ENCODE measurements around the gene DPP7.

The DPP7 gene

GRCh38 chr9:137110911-137111787, 3.4 kb downstream of the DPP7 start:
- DNase-seq: no peak

GRCh38 chr9:137110147-137110910, 4.2 kb downstream of the DPP7 start:
- no peak for DNase-seq

DNA sequence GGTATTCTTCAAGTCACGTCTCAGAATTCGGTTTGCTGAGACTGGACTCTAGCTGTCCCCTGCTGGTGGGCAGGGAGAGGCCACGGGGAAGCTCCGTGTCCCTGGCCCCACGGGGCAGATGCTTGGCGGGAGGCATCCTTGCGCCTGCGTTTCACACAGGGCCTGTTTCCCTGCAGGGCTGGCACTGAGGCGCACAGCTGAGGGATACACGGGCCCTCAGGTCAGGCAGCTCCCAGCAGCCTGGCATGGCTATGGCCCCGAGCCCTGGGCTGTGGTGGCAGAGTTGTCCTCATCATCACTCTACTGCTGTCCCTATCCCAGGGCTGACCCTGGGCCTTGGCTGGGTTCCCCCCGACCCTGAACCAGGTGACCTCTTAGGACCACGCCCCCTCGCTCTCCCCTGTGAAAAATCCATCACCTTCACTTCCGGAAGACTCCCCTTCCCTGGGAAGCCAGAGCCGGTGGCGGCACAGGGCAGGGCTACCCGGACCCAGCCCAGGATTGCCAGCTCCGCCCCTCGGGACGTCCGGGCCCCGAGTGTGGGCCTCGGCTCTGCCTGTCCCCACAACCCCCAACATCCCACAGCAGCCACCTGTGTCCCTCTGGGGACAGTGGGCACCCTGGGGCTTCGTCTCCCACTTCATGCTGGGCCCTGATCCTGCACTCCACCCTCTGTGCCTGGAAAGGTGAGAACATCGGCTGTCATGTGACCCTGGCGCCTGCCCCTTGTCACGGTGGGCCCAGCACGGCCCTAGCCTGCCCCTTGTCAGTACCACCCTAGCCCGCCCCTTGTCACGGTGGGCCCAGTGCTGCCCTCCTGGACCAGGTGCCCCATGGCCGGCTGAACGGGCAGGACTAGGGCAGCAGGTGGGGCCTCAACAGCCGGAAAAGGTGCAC, 5.0 kb downstream of the DPP7 start:
- no peak for DNase-seq

- DNase-seq: no peak
These were observed 5.8 kb downstream of the DPP7 start for GRCh38 chr9:137108608-137109249.

- DNase-seq: no peak
These were observed 6.6 kb downstream of the DPP7 start for GRCh38 chr9:137107982-137108381.

DNA sequence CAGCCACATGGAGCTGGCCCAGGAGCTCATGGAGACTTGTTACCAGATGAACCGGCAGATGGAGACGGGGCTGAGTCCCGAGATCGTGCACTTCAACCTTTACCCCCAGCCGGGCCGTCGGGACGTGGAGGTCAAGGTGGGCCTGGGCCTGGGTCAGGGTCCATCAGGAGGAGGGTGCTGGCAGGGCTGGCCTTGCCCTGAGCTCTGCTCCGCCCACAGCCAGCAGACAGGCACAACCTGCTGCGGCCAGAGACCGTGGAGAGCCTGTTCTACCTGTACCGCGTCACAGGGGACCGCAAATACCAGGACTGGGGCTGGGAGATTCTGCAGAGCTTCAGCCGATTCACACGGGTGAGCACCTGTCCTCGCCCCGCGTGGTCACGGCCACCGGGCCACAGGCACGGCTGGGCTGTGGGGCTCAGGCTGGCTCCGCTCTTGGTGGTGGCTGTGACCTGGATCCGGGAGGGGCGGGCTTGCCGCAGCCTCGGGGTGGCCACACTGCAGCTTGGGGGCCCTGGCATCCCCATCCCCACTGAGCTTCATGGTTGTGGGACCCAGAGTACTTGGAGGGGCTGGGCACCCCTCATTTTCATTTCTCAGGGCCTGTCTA, 7.1 kb downstream of the DPP7 start:
- DNase-seq: no peak

- no peak for DNase-seq
These were observed 7.8 kb downstream of the DPP7 start for GRCh38 chr9:137106662-137107250.

GRCh38 chr9:137105814-137106661, 8.5 kb downstream of the DPP7 start:
- DNase-seq: no peak

DNA sequence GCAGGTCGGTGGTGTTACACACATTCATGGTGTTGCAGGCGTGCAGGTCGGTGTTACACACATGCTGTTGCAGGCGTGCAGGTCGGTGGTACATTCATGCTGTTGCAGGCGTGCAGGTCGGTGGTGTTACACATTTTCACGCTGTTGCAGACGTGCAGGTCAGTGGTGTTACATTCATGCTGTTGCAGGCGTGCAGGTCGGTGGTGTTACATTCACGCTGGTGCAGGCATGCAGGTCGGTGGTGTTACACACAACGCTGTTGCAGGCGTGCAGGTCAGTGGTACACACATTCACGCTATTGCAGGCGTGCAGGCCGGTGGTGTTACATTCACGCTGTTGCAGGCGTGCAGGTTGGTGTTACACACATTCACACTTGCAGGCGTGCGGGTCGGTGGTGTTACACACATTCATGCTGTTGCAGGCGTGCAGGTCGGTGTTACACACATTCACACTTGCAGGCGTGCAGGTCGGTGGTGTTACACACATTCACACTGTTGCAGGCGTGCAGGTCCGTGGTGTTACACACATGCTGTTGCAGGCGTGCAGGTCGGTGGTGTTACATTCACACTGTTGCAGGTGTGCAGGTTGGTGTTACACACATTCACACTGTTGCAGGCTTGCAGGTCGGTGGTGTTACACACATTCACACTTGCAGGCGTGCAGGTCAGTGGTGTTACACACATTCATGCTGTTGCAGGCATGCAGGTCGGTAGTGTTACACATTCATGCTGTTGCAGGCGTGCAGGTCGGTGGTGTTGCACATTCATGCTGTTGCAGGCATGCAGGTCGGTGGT, 11.1 kb downstream of the DPP7 start:
- no peak for DNase-seq

GRCh38 chr9:137099231-137099630, 15.3 kb downstream of the DPP7 start:
- no peak for DNase-seq

DNA sequence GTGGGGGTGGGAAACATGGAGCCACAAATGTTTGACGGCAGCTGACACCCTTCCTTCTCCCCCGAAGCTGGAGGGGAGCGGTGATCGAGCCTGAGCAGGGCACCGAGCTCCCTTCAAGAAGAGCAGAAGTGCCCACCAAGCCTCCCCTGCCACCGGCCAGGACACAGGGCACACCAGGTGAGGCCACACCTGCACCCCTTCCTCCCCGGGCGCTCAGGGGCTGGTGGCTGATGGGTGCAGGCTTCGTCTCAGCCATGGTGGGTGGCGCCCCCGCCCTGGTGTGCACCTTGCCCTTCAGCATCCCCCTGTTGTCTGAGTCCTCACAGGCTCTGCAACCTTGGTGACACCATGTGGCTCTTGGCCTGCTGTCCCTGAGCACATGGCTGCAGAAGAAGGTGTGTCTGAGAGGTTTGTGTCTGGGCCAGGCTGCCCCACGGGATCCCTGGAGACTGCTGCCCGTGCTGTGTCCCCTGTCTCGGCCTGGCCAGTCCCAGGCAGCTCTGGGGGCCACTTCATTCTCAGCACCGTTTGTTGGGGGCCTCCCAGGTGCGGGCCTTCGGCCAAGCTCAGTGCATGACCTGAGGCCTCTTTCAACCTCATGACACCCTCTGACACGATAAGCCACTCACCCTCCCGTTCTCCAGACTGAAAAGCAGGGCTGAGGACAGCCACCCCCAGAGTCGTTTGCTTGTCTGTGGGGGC, 16.6 kb downstream of the DPP7 start:
- no peak for DNase-seq

DNA sequence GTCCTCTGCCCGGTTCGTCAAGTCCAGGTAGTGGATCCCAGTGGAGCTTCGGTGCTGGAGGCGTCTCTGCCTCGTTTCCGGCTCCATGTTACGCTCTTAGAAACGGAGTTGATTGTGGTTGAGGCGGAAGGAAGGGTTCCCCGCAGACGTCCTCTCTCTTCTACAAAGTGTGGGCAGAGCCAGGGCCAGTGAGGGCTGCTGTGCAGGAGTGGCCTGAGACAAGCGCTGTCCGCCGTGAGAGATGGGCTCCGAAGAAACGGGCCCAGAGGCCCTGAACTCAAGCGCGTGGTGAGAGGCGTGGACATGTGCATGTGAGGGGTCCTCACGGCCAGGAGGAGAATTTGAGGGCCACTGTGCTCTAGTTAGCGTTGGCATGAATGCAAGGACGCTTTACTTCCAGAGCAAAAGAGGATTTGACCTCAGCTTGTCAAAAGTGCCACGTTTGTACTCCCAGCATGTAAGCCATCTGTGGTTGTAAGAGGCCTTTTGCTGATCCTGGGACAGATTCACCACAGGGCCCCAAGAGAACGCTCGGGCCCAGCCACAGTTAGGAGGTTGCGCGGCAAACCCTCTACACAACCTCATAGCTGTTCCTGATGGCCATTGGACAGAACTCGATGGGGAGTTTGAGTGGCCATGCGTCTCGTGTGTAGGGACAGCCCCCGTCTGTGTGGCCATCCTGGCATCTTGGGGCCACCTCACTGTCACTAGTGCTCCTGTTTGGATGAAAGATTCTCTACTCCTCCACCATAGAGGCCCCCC, 17.6 kb downstream of the DPP7 start:
- DNase-seq: no peak

- no peak for DNase-seq
These were observed 18.6 kb downstream of the DPP7 start for GRCh38 chr9:137095664-137096517.

GRCh38 chr9:137089232-137089947, 25.1 kb downstream of the DPP7 start:
- DNase-seq: no peak

DNA sequence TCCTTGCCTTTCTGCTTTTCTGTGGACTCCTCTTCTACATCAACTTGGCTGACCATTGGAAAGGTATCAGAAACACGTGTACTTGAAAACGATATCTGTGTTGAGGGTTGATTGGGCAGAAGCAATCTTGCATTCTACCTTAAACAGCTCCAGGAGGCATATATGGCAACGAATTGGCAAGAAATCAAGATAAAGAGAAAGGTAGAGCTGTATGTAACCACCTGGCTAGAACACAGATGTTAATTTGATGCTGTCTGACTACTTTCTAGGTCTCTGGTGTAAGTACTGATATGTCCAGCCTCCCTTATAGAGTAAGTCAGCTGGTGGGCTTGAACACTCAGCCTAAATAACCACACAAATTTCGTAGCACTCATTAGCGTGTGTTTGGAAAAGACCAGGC, 26.4 kb downstream of the DPP7 start:
- no peak for DNase-seq

GRCh38 chr9:137087409-137087925, 27.1 kb downstream of the DPP7 start:
- DNase-seq: no peak

All from NCI-H2029 (cell line).